NB4 (cell line): ENCODE results near the gene CYP1A1.

Experiments
- DNase-seq: peaks from one replicate; pipeline ENCODE4 v3.0.0; 2010; ENCODE audit warnings: low read depth
- H3K4me3 ChIP-seq: one replicate; pipeline ENCODE4 v1.5.1; 2011; ENCODE audit warnings: mild to moderate bottlenecking, low read depth, low read length, moderate library complexity
- MYC ChIP-seq: IDR thresholded peaks from 2 replicates; pipeline ENCODE4 v1.6.1; 2011; ENCODE audit warnings: low read depth, low read length
- POLR2A ChIP-seq: IDR thresholded peaks from 2 replicates; pipeline ENCODE4 v1.6.1; 2011; ENCODE audit warnings: mild to moderate bottlenecking; ENCODE audit not compliant: insufficient read length; ENCODE audit errors: extremely low read depth
- TF ChIP-seq, protein P1 (sequence below): IDR thresholded peaks from one replicate; pipeline ENCODE4 v1.5.1; 2012; ENCODE audit warnings: low read depth, low read length
- TF ChIP-seq, protein P2 (sequence below): IDR thresholded peaks from 2 replicates; pipeline ENCODE4 v1.6.1; 2011; ENCODE audit warnings: low read depth, low read length

Gene CYP1A1

DNA sequence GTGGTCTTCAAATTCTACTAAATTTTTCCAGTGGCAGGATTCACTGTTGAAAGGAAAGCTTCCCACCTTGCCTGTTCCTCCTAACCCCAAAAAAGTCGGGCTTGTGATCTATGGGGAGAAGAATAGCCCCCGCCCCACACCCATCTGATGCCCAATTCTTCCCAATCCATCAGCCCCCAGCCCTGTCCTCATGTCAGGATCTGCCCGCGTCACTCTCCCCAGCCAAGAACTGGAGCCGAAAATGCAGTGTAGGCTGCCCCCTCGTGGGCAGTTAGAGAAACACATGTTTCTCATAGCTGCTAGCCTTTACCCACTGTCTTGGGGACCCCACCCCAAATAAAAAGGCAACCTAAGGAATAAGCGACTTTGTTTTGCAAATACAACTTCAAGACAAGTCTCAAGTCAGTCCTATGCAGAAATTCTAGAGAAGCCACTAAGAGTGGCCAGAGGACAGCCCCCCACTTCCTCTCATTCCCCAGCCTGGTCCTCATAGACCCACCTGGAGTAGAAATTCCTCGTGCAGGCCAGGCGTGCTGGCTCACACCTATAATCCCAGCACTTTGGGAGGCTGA is 43.5 kb upstream of the CYP1A1 start:
- peak; percentile 72 for DNase-seq
- TF ChIP-seq, protein P1, sequence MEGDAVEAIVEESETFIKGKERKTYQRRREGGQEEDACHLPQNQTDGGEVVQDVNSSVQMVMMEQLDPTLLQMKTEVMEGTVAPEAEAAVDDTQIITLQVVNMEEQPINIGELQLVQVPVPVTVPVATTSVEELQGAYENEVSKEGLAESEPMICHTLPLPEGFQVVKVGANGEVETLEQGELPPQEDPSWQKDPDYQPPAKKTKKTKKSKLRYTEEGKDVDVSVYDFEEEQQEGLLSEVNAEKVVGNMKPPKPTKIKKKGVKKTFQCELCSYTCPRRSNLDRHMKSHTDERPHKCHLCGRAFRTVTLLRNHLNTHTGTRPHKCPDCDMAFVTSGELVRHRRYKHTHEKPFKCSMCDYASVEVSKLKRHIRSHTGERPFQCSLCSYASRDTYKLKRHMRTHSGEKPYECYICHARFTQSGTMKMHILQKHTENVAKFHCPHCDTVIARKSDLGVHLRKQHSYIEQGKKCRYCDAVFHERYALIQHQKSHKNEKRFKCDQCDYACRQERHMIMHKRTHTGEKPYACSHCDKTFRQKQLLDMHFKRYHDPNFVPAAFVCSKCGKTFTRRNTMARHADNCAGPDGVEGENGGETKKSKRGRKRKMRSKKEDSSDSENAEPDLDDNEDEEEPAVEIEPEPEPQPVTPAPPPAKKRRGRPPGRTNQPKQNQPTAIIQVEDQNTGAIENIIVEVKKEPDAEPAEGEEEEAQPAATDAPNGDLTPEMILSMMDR = peak; percentile 69
- TF ChIP-seq, protein P2, sequence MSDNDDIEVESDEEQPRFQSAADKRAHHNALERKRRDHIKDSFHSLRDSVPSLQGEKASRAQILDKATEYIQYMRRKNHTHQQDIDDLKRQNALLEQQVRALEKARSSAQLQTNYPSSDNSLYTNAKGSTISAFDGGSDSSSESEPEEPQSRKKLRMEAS = peak; percentile 96
- no peak for TF ChIP-seq POLR2A
- TF ChIP-seq MYC = peak; percentile 39; the same call in 1 of the 2 replicates
- no peak overlapping the region for H3K4me3 ChIP-seq

DNA sequence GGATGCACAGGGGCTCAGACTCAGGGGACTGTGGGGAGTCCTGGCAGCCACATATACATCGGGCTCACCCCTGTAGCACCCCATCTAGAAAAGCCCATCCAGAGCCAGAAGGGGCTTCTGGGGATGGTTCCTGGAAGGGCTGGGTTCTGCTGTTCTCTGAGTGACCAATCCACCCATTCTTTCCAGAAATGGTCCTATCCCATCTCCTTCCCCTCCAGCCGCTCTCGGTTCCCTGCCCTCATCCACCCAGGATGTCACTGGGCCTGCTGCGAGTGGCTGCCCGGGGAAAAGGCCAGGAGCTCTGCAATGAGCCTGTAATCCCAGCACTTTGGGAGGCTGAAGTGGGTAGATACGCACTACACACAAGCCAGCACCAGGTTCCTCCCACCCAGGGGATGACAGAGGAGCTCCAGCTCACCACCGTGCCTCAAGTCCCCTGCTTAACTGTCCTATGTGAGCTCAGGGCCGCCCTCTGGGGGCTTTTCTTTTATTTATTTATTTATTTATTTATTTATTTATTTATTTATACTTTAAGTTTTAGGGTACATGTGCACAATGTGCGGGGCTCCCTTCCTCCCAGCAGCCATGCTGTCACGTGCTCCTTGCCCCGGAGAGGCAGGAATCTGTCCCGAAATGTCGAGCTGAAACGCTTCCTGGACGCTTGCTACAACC is 42.9 kb upstream of the CYP1A1 start:
- DNase-seq = peak; percentile 43
- H3K4me3 ChIP-seq = no peak overlapping the region
- TF ChIP-seq, protein P1 = no peak
- no peak for TF ChIP-seq MYC
- no peak for TF ChIP-seq POLR2A
- TF ChIP-seq, protein P2 = no peak

DNA sequence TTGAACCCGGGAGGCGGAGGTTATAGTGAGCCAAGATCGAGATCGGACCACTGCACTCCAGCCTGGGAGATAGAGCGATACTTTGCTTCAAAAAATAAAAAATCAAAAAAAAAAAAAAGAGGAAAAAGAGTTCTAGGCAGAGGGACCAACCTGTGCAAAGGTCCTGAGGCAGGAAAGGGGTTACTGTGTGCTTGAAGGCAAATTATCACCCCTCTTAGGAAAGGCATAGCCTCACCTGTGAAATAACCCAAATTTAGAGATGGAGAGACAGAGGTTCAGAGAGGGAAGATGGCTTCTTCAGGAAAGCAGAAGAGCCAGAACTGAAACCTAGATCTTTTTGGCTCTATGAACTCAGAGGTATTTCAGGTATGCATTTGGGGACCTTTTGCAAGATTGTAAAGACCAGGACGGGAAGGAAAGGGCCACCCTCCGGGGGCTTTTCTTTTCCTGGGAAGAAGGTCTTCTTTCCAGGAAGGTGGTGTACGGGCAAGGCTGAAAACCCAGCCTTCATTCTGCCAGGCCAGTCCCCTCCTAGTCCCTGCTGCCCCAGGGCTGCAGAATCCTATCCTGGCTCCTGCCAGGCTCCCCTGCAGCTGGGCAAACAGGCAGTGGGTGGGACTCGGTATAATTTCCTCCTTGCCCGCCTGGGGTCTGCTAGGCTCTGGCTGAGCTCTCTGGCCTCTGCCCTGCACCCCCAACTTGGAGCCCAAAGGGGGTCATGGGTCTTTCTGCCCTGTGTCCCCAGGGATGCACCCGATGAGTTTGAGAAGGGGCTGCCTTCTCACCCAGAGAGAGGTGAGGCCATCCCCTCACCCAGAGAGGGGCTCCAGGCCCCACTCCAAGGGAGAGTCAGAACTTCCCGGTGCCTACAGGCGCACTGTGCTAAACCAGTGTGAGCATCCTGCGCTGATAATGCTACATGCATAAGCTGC is 42.1 kb upstream of the CYP1A1 start:
- no peak for TF ChIP-seq MYC
- TF ChIP-seq, protein P2 = no peak
- TF ChIP-seq, protein P1 = no peak
- TF ChIP-seq POLR2A = no peak
- no peak for DNase-seq
- H3K4me3 ChIP-seq = no peak overlapping the region

DNA sequence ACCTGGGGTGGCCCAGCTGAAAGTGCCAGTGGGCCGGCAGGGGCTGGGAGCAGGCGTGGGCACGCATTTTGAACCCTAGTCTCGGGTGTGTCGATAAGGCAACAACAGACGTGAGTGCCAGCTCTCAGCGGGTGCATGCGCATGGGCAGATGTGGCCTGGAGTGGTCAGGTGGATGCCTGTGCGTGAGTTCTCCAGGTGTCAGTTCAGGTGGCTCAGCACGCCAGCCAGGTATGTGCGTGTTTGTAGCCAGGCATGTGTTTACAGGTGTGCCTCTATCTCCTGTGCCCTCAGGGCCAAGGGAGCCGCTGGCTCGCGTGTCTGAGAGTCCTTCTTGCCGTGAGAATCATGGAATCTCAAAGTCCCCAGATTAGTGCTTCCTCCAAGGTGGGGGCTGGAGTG is 38.1 kb upstream of the CYP1A1 start:
- no peak for DNase-seq
- no peak overlapping the region for H3K4me3 ChIP-seq
- TF ChIP-seq, protein P2 = no peak
- no peak for TF ChIP-seq POLR2A
- TF ChIP-seq, protein P1 = no peak
- TF ChIP-seq MYC = no peak

DNA sequence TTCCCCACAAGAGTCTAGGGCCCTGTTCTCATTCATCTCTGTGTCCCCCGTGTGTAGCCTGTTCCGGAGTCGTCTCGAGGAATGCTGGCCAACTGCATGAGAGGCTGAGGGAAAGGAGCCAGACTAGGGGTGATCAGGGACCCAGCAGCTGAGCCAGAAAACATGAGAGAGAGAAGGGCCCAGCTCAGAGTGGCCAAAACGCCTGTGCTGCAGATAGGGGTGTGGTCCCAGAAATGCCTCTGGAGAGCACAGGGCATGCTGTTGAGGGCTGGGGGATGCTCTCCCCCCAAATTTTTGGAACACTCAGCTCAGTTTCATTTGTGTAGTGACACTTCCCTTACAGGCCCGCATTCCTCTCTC is 37.4 kb upstream of the CYP1A1 start:
- TF ChIP-seq, protein P2 = no peak
- TF ChIP-seq MYC = no peak
- TF ChIP-seq, protein P1 = no peak
- no peak for TF ChIP-seq POLR2A
- H3K4me3 ChIP-seq = no peak overlapping the region
- no peak for DNase-seq
